Bronchial epithelial cell (primary cell): ENCODE data around the gene TMEM38A. TPM values are rescaled to one million over a fixed set of nuclear protein-coding genes. Genes with fewer than 3 reads are reported as not detected.
"Not testable (repeated sequence)": the region's sequence is repeated elsewhere in the genome, so short reads cannot be mapped to it uniquely, and the experiment has no call there.

ENCODE experiments used
- DNase-seq: peaks from one replicate; pipeline ENCODE4 v3.0.0-alpha.2; 2010; ENCODE audit warnings: low read depth
- FAIRE-seq: peaks from 2 replicates; lab custom pipeline; 2011; peaks lifted over from hg19 to GRCh38; lab: Jason Lieb, UNC
- H3K27me3 ChIP-seq: 2 replicates; pipeline ENCODE4 v1.5.1; 2011; ENCODE audit warnings: low read length; ENCODE audit not compliant: control insufficient read depth, insufficient read depth
- H3K36me3 ChIP-seq: 2 replicates; pipeline ENCODE4 v1.5.1; 2011; ENCODE audit warnings: low read length; ENCODE audit not compliant: control insufficient read depth, insufficient read depth
- H3K4me3 ChIP-seq: 2 replicates; pipeline ENCODE4 v1.5.1; 2011; ENCODE audit warnings: mild to moderate bottlenecking, low read depth, low read length, control low read depth
- total RNA-seq: library from RNA; depleted of rRNA; stranded (reverse); fragments of >200 nt; gene quantifications from 2 replicates; pipeline ENCODE4 v1.2.1, GENCODE V29; 2014
- TF ChIP-seq, protein P1 (sequence below): IDR thresholded peaks from 2 replicates; pipeline ENCODE4 v1.5.1; 2011; ENCODE audit warnings: mild to moderate bottlenecking, moderate library complexity, low read length, control low read depth, inconsistent platforms; ENCODE audit not compliant: insufficient read depth, severe bottlenecking

The TMEM38A gene
- total RNA-seq, 1 donor from 2014 or later, result 4.7 TPM

- FAIRE-seq (no peak), DNase-seq (peak; percentile 94)
- TF ChIP-seq, protein P1, sequence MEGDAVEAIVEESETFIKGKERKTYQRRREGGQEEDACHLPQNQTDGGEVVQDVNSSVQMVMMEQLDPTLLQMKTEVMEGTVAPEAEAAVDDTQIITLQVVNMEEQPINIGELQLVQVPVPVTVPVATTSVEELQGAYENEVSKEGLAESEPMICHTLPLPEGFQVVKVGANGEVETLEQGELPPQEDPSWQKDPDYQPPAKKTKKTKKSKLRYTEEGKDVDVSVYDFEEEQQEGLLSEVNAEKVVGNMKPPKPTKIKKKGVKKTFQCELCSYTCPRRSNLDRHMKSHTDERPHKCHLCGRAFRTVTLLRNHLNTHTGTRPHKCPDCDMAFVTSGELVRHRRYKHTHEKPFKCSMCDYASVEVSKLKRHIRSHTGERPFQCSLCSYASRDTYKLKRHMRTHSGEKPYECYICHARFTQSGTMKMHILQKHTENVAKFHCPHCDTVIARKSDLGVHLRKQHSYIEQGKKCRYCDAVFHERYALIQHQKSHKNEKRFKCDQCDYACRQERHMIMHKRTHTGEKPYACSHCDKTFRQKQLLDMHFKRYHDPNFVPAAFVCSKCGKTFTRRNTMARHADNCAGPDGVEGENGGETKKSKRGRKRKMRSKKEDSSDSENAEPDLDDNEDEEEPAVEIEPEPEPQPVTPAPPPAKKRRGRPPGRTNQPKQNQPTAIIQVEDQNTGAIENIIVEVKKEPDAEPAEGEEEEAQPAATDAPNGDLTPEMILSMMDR, result peak; percentile 6
- Histone ChIP-seq H3K27me3 (no peaks in the 10 kb centered on the region), H3K4me3 (peak within 1 kb of the TSS; percentile 56), H3K36me3 (peaks cover 13% of the 10 kb centered on the region)
Measured at GRCh38 chr19:16659832-16660708, 869 bp upstream of the TMEM38A start, which contains the start of gene SMIM7. Gene SMIM7, minus strand, starts transcription at chr19:16660144. Its CDS starts 34 bp downstream, at chr19:16660110.

DNA sequence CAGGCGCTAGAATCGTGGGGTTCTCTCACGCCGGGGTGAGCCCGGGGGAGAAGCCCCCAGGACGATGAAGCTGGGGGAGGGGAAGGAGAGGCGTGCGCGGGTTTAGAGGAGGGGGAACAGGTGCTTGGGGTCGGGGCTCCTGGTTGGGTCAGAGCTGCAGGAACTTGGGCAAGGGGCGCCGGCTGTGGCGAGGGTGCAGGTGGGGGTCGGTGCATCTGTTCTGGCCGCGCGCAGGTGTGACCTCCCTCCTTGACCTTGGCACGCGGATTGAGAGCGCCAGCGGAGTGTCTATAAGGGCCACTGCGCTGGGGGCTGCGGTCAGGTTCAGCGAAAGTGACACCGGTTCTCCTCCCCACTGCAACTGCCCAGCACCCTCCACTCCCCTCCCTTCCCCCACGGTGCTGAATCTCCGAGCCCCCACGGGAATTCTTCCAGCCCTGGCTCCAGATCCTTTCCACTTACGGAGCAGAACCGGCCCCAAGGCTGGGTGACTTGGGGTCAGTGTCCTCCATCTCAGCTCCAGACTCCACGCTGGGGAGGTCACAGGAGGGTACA lies 618 bp downstream of the TMEM38A start:
- no peaks in the 10 kb centered on the region for H3K27me3 ChIP-seq
- H3K36me3 ChIP-seq, result peaks cover 9% of the 10 kb centered on the region
- FAIRE-seq (no peak), DNase-seq (no peak)
- TF ChIP-seq, protein P1, result no peak
- peak overlapping the region; percentile 56 for H3K4me3 ChIP-seq

- Histone ChIP-seq H3K27me3 (no peaks in the 10 kb centered on the region), H3K36me3 (no peaks in the 10 kb centered on the region), H3K4me3 (no peak overlapping the region)
- FAIRE-seq, result no peak
- DNase-seq, result no peak
- TF ChIP-seq, protein P1, result no peak
Measured at GRCh38 chr19:16668176-16668575, 7.2 kb downstream of the TMEM38A start.

DNA sequence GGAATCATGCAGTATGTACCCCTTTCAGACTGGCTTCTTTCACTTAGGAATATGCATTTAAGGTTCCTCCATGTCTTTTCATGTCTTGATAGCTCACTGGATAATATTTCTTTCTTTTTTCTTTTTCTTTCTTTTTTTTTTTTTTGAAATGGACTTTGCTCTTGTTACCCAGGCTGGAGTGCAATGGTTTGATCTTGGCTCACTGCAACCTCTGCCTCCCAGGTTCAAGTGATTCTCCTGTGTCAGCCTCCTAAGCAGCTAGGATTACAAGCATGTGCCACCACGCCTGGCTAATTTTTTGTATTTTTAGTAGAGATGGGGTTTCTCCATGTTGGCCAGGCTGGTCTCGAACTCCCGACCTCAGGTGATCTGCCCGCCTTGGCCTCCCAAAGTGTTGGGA lies 7.8 kb downstream of the TMEM38A start:
- H3K4me3 ChIP-seq, DNase-seq, FAIRE-seq, H3K36me3 ChIP-seq, H3K27me3 ChIP-seq: not testable (repeated sequence)

DNA sequence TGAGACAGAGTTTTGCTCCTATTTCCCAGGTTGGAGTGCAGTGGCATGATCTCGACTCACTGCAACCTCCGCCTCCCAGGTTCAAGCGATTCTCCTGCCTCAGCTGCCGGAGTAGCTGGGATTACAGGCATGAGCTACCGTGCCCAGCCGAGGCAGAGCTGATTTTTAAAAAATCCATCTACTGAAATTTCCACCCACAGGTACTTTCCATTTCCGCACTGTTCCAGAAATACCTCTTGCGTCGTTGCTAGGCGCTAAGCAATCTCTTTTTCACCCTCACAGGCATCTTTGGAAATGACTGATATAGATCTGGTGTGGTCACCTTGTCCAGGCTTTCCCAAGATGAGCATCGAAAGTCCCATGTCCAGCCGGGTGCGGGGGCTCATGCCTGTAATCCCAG lies 9.4 kb downstream of the TMEM38A start:
- FAIRE-seq, result no peak
- no peaks in the 10 kb centered on the region for H3K27me3 ChIP-seq
- H3K4me3 ChIP-seq, result no peak overlapping the region
- TF ChIP-seq, protein P1, result no peak
- DNase-seq, result no peak
- H3K36me3 ChIP-seq, result no peaks in the 10 kb centered on the region

DNA sequence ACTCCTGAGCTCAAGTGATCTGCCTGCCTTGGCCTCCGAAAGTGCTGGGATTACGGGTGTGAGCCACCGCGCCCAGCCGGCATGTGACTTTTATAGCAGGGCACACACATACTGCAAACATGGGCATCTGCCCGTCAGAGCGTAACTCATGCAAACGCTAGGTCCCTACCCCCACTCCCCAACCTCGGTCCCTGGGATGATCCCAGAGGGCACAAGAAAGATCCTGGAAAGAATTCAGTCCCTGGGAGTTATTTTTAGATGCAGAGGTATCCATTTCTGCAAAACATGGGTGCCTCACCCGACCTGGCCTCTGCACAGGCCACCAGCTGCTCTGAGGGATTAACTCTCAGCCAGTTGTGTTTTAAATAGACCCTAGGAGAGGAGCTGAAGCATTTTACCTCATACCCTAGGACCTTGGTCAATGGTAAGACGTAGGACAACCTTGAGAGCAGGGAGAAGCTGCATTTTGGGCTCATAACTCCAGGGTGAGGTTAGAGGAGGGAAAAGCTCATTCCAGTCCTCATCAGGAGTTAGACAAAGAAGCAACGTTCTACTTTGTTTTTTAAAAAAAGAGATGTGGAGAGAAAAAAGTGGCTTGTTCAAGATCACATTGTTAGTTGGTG lies 10.8 kb downstream of the TMEM38A start:
- FAIRE-seq (no peak), DNase-seq (no peak)
- H3K4me3 ChIP-seq, result no peak overlapping the region
- TF ChIP-seq, protein P1, result no peak
- H3K27me3 ChIP-seq, result no peaks in the 10 kb centered on the region
- no peaks in the 10 kb centered on the region for H3K36me3 ChIP-seq
